GM12865 (cell line): Measurements from ENCODE around the gene CCT8.
A peak's percentile ranks its signal among the peaks of the same experiment; 100 is the strongest.

ENCODE experiments used
- DNase-seq: peaks from one replicate; pipeline ENCODE4 v3.0.0; 2010; ENCODE audit warnings: low read depth
- H3K4me3 ChIP-seq: 2 replicates; pipeline ENCODE4 v1.5.1; 2011; ENCODE audit warnings: mild to moderate bottlenecking, low read depth, low read length, control low read depth
- CTCF ChIP-seq: IDR thresholded peaks from 2 replicates; pipeline ENCODE4 v1.5.1; 2011; ENCODE audit warnings: low read length, control low read depth, low read depth, inconsistent platforms; ENCODE audit not compliant: insufficient read depth; ENCODE audit errors: missing control alignments

The CCT8 gene

GRCh38 chr21:29085106-29085752, 11.8 kb upstream of the CCT8 start:
- DNase-seq, result no peak
- no peak overlapping the region for H3K4me3 ChIP-seq
- no peak for TF ChIP-seq CTCF

DNA sequence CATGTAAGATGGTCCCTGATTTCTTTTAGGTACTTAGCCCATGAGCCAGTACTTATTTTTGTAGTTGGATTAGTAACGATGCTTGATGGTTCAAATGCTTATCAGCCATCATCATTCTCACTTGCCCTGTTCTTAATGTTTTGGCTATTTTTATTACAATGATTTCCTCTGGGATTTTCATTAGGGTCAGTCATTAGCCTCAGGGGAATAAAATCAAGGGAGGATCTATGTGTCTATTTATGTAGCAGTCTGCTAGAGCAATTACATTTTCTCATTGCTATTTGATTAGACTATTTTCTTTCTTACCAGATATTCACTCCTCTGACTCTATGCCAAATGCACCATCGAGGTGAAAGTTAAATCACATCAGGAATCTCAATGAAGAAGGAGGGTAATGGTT, 10.9 kb upstream of the CCT8 start:
- H3K4me3 ChIP-seq, result no peak overlapping the region
- DNase-seq, result no peak
- no peak for TF ChIP-seq CTCF

DNA sequence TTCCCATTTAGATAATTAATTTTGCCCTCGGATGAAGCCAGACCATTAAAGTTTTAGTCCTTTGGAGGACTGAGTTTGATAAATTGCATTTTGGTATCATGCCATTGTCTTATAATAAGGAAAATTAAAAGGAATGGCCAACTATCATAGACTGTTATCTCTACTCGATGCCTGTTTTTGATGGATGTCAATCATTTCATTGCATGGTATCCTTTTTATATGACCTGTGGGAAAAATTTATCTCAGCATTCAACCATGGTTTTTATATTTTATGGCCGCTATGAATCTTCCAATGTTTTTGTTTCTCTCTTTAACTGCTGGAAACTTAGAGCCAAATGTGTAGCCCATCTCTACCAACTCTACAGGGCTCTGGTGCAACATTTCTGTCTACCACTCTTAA, 9.9 kb upstream of the CCT8 start:
- H3K4me3 ChIP-seq, result no peak overlapping the region

GRCh38 chr21:29082046-29082815, 8.8 kb upstream of the CCT8 start:
- H3K4me3 ChIP-seq, result no peak overlapping the region
- TF ChIP-seq CTCF, result no peak
- no peak for DNase-seq

More for the DNA sequence above, 9.9 kb upstream of the CCT8 start:
- DNase-seq, result no peak
- TF ChIP-seq CTCF, result no peak

GRCh38 chr21:29080454-29080941, 7.0 kb upstream of the CCT8 start:
- DNase-seq, result peak; percentile 54
- TF ChIP-seq CTCF, result no peak
- H3K4me3 ChIP-seq, result peak overlapping the region; percentile 47

DNA sequence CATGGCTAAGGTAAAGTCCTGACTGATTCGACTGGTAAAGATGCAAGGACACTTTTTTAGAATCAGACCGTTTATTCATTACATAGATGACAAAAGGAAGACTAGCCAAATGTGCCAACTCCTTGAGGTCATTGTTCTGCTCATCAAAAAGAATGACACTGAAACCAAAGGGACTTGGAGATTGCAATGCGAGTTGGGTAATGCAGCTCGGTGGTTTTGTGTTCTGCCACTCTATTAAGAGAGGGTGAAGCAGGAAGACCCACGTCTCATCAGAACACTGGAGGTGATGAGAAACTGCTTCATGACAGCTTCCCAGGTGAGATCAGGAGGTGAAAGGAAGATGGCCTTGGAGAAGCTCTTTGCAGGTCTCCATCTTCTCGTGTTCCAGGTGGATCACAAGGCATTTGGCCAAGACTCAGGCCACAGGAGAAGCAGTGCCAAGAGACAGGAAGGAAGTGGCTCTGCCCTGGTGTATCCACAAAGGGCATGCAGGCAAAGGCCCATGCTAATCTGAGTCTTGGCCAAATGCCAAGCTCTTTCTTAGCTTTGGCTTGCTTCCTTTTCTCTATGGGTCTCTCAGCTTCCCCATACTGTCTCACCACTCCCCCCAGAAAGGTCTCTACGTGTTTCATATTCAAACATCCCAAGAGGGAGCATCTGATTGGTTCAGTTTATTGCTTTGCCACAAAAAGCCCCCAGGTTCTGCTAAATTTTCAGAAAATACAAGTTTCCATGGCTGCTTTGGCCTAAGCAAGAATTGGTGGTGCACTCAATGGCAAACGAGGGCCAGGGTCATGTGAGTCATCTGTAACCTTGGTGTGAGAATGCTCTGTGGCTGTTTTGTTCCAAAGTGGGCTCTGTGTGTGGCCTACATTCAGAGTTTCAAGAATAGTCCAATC, 5.7 kb upstream of the CCT8 start:
- peak overlapping the region; percentile 47 for H3K4me3 ChIP-seq
- DNase-seq, result peak; percentile 82
- no peak for TF ChIP-seq CTCF
